ENCODE results near the gene MTERF4. TPM values are rescaled to one million over a fixed set of nuclear protein-coding genes. Genes with fewer than 3 reads are reported as not detected.

MTERF4 gene
- total and polyA plus RNA-seq, 10 of the 15 experiments (the other 5 are each of a cell fraction or from before 2014, with no cell fraction given) = 36.7 to 69.1 (median 45.5) TPM

DNA sequence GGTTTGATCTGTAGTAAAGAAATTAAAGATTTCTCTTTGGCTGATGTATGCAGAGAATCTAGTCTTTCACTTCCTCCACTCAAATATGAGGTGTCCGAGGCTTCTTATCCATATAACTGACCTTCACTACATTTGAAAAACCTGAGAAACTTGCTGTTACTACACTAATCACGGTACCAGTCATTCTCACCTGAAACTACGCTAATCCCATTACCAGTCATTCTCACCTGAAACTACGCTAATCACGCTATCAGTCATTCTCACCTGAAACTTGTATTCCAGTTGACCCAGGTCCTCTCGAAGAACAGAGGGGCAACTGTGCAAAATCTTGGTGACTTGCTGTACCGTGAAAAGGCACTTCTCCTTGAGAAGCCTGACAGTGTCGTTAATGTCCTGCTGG, 5.1 kb downstream of the MTERF4 start (continued):
- TF ChIP-seq ZBTB11 (CRISPR knock-in tag; IDR thresholded peaks at IDR 0.05) (no peak), SMAD5 (IDR thresholded peaks at IDR 0.05; ENCODE audit: low read depth) (no peak), CHD1 (IDR thresholded peaks at IDR 0.05; ENCODE audit: low read depth, low read length) (no peak), YBX1 (IDR thresholded peaks at IDR 0.05) (no peak), ZBTB33 (IDR thresholded peaks at IDR 0.05) (no peak), CUX1 (IDR thresholded peaks at IDR 0.05; ENCODE audit: insufficient replicate concordance, low read depth, low read length) (no peak), HCFC1 (IDR thresholded peaks at IDR 0.05; ENCODE audit: low read length) (no peak), SREBF1 (IDR thresholded peaks at IDR 0.05; ENCODE audit: low read length) (no peak), BHLHE40 (IDR thresholded peaks at IDR 0.05; ENCODE audit: borderline replicate concordance in 1 of 2, low read depth in 2 of 2, low read length in 1 of 2) (peak; percentile 58 to 65; a peak in 3 of 4 replicates), ATF7 (IDR thresholded peaks at IDR 0.05; ENCODE audit: low read depth) (peak; percentile 72), IKZF1 (conservative IDR thresholded peaks at IDR 0.05) (peak; percentile 81), MYB (IDR thresholded peaks at IDR 0.05; ENCODE audit: borderline replicate concordance, low read depth, low read length) (no peak), USF1 (IDR thresholded peaks at IDR 0.05; ENCODE audit: borderline replicate concordance, extremely low read length, insufficient read depth, low read depth, low read length) (no peak), ZZZ3 (IDR thresholded peaks at IDR 0.05; ENCODE audit: control insufficient read depth, insufficient read length, low read depth) (no peak), PKNOX1 (IDR thresholded peaks at IDR 0.05) (peak; percentile 51; the same call in 1 of the 2 replicates)
- TF ChIP-seq, protein P1, sequence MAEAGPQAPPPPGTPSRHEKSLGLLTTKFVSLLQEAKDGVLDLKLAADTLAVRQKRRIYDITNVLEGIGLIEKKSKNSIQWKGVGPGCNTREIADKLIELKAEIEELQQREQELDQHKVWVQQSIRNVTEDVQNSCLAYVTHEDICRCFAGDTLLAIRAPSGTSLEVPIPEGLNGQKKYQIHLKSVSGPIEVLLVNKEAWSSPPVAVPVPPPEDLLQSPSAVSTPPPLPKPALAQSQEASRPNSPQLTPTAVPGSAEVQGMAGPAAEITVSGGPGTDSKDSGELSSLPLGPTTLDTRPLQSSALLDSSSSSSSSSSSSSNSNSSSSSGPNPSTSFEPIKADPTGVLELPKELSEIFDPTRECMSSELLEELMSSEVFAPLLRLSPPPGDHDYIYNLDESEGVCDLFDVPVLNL (IDR thresholded peaks at IDR 0.05; ENCODE audit: low read depth, low read length) = no peak
